Right lobe of liver (tissue), 4 donors: ENCODE measurements around the gene HEXB.

Experiments
- POLR2A ChIP-seq: fragments of 450-650 bp; IDR thresholded peaks from one replicate; pipeline ENCODE4 v1.6.1; 2017; ENCODE audit warnings: antibody characterized with exemption, mild to moderate bottlenecking
- TF ChIP-seq, protein P1 (sequence below), 4 donors: fragments of 200-600 bp in 3 of 4; fragments of 450-650 bp in 1 of 4; IDR thresholded peaks; one replicate each; pipeline versions ENCODE4 v1.5.1 to v1.8.0; 2016 to 2022; ENCODE audit warnings: antibody characterized with exemption in 4 of 4, mild to moderate bottlenecking in 2 of 4
- donor health status: DM: no; HTN: no; CAD: no.
- donor health status: DM: no; HTN: no; CAD: no.
- donor health status: DM: no; HTN: yes; CAD: no.

DNA sequence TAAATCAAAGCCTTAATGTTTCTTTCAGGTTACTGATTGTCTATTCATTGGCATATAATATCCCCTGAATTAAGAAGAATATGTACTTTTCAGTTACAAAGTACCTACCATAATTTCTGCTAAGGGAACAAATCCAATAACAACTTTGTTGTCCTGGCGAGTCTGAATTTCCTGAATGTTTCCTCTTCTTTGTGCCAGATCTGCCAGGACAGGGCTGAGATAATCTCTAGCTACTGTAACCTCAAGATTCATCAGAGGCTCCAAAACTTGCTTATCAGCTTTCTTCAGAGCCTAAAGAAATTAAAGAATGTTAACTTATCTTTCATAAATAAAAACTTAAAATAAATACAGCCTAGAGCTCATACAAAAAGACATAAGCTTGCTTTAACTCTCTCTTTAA lies 37.2 kb downstream of the HEXB start:
- TF ChIP-seq, protein P1, sequence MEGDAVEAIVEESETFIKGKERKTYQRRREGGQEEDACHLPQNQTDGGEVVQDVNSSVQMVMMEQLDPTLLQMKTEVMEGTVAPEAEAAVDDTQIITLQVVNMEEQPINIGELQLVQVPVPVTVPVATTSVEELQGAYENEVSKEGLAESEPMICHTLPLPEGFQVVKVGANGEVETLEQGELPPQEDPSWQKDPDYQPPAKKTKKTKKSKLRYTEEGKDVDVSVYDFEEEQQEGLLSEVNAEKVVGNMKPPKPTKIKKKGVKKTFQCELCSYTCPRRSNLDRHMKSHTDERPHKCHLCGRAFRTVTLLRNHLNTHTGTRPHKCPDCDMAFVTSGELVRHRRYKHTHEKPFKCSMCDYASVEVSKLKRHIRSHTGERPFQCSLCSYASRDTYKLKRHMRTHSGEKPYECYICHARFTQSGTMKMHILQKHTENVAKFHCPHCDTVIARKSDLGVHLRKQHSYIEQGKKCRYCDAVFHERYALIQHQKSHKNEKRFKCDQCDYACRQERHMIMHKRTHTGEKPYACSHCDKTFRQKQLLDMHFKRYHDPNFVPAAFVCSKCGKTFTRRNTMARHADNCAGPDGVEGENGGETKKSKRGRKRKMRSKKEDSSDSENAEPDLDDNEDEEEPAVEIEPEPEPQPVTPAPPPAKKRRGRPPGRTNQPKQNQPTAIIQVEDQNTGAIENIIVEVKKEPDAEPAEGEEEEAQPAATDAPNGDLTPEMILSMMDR (IDR thresholded peaks at IDR 0.05): no peak
- no peak for TF ChIP-seq POLR2A
